ENCODE results near the gene LZTS3. TPM values are rescaled to one million over a fixed set of nuclear protein-coding genes. Genes with fewer than 3 reads are reported as not detected.

LZTS3 gene
- total and polyA plus RNA-seq, 2 of the 13 experiments (the other 11 are each of a cell fraction or from before 2014, with no cell fraction given), result 10.1 to 31.3 TPM

DNA sequence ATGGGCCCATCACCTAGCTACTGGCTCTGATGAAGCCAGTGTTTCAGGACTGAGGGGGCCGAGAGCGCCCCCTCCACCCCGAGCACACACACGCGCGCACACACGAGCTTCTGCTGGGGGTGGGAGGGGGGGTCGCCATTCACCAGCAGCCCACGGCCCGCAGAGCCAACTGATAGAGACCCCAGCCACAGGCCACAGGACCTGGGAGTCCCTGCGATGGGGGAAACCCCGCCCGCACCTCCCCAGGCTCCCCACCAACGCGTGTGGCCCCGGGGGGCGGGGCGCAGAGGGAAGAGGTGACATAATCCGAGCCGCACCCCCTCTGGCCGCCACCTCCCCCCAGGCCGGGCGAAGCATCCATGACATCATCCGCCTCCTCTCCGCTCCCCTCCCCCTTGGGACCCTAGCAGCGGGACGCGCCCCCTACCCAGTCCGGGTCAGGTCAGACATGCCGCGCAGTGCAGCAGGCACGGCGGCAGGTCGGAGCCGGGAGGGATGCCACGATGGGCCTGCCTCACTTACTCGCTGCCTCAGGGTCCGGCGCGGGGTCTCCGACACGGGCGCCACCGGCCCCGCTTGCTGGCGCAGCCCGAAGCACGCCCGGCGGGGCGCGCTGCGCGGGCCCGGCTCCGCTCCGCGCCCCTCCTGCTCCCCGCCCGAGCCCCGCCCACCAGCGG lies at the start of gene LZTS3 (continued):
- TF ChIP-seq, protein P1, sequence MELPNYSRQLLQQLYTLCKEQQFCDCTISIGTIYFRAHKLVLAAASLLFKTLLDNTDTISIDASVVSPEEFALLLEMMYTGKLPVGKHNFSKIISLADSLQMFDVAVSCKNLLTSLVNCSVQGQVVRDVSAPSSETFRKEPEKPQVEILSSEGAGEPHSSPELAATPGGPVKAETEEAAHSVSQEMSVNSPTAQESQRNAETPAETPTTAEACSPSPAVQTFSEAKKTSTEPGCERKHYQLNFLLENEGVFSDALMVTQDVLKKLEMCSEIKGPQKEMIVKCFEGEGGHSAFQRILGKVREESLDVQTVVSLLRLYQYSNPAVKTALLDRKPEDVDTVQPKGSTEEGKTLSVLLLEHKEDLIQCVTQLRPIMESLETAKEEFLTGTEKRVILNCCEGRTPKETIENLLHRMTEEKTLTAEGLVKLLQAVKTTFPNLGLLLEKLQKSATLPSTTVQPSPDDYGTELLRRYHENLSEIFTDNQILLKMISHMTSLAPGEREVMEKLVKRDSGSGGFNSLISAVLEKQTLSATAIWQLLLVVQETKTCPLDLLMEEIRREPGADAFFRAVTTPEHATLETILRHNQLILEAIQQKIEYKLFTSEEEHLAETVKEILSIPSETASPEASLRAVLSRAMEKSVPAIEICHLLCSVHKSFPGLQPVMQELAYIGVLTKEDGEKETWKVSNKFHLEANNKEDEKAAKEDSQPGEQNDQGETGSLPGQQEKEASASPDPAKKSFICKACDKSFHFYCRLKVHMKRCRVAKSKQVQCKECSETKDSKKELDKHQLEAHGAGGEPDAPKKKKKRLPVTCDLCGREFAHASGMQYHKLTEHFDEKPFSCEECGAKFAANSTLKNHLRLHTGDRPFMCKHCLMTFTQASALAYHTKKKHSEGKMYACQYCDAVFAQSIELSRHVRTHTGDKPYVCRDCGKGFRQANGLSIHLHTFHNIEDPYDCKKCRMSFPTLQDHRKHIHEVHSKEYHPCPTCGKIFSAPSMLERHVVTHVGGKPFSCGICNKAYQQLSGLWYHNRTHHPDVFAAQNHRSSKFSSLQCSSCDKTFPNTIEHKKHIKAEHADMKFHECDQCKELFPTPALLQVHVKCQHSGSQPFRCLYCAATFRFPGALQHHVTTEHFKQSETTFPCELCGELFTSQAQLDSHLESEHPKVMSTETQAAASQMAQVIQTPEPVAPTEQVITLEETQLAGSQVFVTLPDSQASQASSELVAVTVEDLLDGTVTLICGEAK (IDR thresholded peaks at IDR 0.05), result no peak
- TF ChIP-seq, protein P1 (CRISPR knock-in tag; IDR thresholded peaks at IDR 0.05), result peak; percentile 51
- TF ChIP-seq PBX3 (CRISPR knock-in tag; IDR thresholded peaks at IDR 0.05; ENCODE audit: borderline replicate concordance) (peak; percentile 14; the same call in 1 of the 2 replicates), ZBTB49 (CRISPR knock-in tag; IDR thresholded peaks at IDR 0.05; ENCODE audit: borderline replicate concordance) (no peak), MEF2D (CRISPR knock-in tag; IDR thresholded peaks at IDR 0.05) (peak; percentile 62; the same call in 1 of the 2 replicates), HNF4G (IDR thresholded peaks at IDR 0.05; ENCODE audit: borderline replicate concordance, low read depth, low read length) (no peak), HNF4G (CRISPR knock-in tag; IDR thresholded peaks at IDR 0.05; ENCODE audit: borderline replicate concordance, low read depth) (0 out of 2 replicates have a peak, but pooled peaks have one; percentile 26), HNRNPK (IDR thresholded peaks at IDR 0.05; ENCODE audit: low read depth, low read length, poor library complexity, severe bottlenecking) (peak; percentile 87), ZNF354B (CRISPR knock-in tag; IDR thresholded peaks at IDR 0.05) (peak; percentile 88; the same call in 1 of the 2 replicates), ZNF766 (CRISPR knock-in tag; IDR thresholded peaks at IDR 0.05; ENCODE audit: borderline replicate concordance) (peak; percentile 2; the same call in 1 of the 2 replicates), RFXANK (CRISPR knock-in tag; IDR thresholded peaks at IDR 0.05) (no peak; the same call in 1 of the 2 replicates), ZNF549 (CRISPR knock-in tag; IDR thresholded peaks at IDR 0.05) (no peak), ESRRA (CRISPR knock-in tag; IDR thresholded peaks at IDR 0.05; ENCODE audit: low read depth) (0 out of 2 replicates have a peak, but pooled peaks have one; percentile 9)
- TF ChIP-seq, protein P2, sequence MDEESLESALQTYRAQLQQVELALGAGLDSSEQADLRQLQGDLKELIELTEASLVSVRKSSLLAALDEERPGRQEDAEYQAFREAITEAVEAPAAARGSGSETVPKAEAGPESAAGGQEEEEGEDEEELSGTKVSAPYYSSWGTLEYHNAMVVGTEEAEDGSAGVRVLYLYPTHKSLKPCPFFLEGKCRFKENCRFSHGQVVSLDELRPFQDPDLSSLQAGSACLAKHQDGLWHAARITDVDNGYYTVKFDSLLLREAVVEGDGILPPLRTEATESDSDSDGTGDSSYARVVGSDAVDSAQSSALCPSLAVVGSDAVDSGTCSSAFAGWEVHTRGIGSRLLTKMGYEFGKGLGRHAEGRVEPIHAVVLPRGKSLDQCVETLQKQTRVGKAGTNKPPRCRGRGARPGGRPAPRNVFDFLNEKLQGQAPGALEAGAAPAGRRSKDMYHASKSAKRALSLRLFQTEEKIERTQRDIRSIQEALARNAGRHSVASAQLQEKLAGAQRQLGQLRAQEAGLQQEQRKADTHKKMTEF (CRISPR knock-in tag; IDR thresholded peaks at IDR 0.05), result 0 out of 2 replicates have a peak, but pooled peaks have one; percentile 1
